Omental fat pad (tissue), 4 donors: ENCODE measurements around the gene SAP25. TPM values are rescaled to one million over a fixed set of nuclear protein-coding genes. Genes with fewer than 3 reads are reported as not detected.

ENCODE experiments used
- ATAC-seq: fragments of 150-250 bp; one replicate; pipeline ENCODE4 v1.9.1; 2016; ENCODE audit warnings: mild to moderate bottlenecking, moderate library complexity; ENCODE audit not compliant: low FRiP score
- DNase-seq: peaks from one replicate; pipeline ENCODE4 v3.0.0-alpha.2; 2019; ENCODE audit warnings: low spot score
- total RNA-seq, 4 donors: library from RNA; depleted of rRNA; stranded (reverse); fragments of >200 nt; gene quantifications; one replicate each; pipeline ENCODE4 v1.1.0, GENCODE V29; 2016
- TF ChIP-seq, protein P1 (sequence below), 3 donors: fragments of 450-650 bp; IDR thresholded peaks; one replicate each; pipeline ENCODE4 v1.5.1; 2016 to 2017; ENCODE audit warnings: antibody characterized with exemption in 3 of 3, mild to moderate bottlenecking in 3 of 3, moderate library complexity in 2 of 3

SAP25 gene
- total RNA-seq, 4 donors from 2014 or later, result 1.1 to 4.7 (median 1.7) TPM; not detected in 1

DNA sequence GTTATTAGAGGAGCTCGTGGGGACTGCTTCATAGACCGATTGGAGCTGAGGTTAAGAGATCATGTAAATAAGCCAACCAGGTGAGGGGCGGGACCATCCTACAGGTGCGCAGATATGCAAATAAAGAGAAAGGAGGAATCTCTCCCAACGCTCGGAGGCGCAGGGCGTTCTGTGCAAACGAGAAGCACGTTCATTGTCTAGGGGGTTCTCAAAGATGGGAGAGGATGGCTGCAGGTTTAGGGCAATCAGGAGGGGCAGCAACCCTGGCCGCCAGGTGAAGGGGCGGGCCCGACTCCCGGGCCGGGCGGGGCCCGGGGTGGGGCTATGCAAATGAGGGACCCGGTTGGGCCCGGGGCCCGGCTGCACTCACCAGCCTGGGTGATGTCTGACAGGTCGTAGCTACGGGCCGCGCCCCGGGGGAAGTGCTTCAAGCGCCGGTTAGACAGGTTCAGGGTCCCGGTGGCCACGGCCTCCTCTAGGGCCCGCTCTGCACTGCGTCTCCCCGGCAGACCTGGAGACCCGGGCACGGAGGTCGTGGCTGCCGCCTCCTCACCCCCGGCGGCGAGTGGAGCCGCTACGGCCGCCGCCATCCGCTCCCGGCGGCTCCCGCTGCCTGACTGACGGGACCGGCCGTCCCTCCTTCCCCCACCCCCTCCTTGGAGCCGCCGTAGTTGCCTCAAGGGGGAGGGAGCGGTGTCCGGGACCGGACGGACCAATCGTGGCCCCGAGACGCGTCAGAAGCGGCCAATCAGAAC, 12.0 kb upstream of the SAP25 start, which contains the start of gene LRCH4:
Gene LRCH4 (minus strand): TSS at position 619 of the 755 bp plus-strand sequence. CDS start 29 bp downstream, at position 590.
- DNase-seq, result no peak
- TF ChIP-seq, protein P1, sequence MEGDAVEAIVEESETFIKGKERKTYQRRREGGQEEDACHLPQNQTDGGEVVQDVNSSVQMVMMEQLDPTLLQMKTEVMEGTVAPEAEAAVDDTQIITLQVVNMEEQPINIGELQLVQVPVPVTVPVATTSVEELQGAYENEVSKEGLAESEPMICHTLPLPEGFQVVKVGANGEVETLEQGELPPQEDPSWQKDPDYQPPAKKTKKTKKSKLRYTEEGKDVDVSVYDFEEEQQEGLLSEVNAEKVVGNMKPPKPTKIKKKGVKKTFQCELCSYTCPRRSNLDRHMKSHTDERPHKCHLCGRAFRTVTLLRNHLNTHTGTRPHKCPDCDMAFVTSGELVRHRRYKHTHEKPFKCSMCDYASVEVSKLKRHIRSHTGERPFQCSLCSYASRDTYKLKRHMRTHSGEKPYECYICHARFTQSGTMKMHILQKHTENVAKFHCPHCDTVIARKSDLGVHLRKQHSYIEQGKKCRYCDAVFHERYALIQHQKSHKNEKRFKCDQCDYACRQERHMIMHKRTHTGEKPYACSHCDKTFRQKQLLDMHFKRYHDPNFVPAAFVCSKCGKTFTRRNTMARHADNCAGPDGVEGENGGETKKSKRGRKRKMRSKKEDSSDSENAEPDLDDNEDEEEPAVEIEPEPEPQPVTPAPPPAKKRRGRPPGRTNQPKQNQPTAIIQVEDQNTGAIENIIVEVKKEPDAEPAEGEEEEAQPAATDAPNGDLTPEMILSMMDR (IDR thresholded peaks at IDR 0.05), result no peak
- peak; percentile 22 for ATAC-seq

- TF ChIP-seq, protein P1 (IDR thresholded peaks at IDR 0.05), result no peak
- DNase-seq (no peak), ATAC-seq (peak; percentile 3)
Measured at GRCh38 chr7:100584683-100585510, 11.2 kb upstream of the SAP25 start.

DNA sequence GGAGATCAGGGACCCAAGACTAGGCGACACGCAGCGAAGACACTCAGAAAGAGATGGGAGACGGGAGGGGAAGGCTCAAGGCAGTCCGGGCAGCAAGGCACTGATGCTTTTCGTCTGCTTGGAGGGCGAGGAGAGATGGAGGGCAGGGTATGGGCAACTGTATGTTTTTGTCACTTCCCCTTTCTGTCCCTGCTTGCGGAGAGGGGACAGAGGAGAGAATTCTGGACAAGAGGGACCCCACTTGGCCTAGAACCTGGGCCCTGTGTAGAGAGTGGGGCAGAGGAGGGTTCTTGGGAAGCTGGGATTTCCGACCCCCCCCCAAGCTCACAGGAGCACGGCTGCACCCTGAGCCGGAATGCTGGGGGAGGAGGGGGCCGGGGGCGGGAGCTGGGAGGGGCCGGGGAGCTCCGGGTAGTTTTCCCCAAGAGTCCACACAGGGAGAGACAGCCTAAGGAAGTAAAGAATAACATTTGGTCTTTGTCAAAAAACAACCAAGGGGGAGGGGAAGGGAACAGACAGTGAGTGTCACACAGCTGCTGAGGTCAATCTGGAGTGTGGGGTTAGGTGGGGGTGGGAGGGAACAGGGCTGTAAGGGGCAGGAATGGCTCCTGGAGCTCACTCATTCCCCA, 10.5 kb upstream of the SAP25 start:
- TF ChIP-seq, protein P1 (IDR thresholded peaks at IDR 0.05), result no peak
- ATAC-seq, result no peak
- no peak for DNase-seq

GRCh38 chr7:100583132-100584053, 9.7 kb upstream of the SAP25 start:
- DNase-seq (no peak), ATAC-seq (no peak)
- TF ChIP-seq, protein P1 (IDR thresholded peaks at IDR 0.05), result no peak

- no peak for ATAC-seq
- TF ChIP-seq, protein P1 (IDR thresholded peaks at IDR 0.05), result no peak
- no peak for DNase-seq
Measured at GRCh38 chr7:100582650-100583049, 8.9 kb upstream of the SAP25 start.

DNA sequence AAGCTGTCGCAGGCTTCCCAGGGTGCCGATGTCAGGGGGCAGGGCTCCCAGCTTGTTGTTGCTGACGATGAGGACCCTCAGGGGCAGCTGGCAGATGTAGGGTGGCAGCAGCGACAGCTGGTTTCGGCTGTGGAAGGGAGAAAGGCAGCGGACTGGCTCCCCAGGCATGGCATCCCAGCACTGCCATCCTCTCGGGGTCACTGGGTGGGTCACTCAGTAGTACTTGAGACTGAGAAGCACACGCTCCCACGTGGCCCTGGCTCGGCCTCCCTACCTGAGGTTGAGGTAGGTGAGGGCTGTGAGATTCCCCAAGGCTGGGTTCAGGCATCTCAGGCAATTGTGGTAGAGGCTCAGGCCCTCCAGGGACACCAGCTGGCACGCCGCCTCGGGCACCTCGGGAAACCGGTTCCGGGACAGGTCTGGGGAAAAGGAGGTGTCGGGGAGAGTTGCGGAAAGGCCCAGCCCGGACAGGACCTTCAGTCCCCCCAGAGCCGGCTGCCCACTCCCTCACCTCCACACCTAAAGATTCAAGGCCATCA, 8.4 kb upstream of the SAP25 start:
- ATAC-seq (no peak), DNase-seq (no peak)
- TF ChIP-seq, protein P1 (IDR thresholded peaks at IDR 0.05), result no peak
